Measurements from ENCODE around the gene SOX2. TPM values are rescaled to one million over a fixed set of nuclear protein-coding genes. Genes with fewer than 3 reads are reported as not detected.

Gene SOX2
- total and polyA plus RNA-seq, 2 donors (not counting 1 experiment from before 2014, with no cell fraction given): not detected

DNA sequence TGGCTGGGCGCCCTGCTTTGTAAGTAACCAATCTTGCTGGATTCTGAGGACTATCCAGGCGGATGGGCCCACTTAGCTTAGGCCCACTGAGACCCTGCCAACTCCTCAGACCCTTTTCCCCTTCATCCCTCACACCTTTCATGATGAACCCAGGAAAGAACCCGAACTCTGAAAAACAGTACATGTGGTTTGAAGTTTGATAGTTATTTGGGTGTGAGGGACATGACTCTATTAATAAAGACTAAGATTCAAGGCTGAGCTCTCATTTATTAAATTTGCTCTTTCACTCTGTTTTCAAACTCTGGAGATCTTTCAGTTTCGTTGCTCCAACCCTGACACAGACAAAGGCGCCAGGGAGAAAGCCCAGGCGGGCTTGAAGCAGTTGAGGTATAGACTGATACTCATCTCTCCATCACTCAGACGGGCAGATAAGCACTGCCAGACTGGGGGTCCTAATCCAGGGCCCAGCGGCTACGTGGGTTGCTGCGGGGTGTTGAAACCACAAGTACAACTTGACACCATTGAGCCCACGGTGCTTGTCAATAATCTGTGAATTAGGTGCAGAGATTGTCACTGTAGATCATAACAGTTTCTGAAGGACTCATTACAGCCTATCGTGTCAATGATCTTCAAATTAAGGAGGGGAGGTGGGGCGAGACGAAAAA is 7.2 kb upstream of the SOX2 start:
- 8% methylated on average over 9 of the region's 14 CpGs for WGBS (ENCODE audit: insufficient coverage)
- no peak overlapping the region for H3K27ac Mint-ChIP-seq
- H3K4me3 ChIP-seq (ENCODE audit: control extremely low read depth in 1 of 5, extremely low read depth in 1 of 5, insufficient read depth in 1 of 5, low read depth in 2 of 5, low read length in 4 of 5): no peak overlapping the region
- DNase-seq (peak; percentile 10), ATAC-seq (ENCODE audit: low read depth) (no peak)
- TF ChIP-seq, protein P1, sequence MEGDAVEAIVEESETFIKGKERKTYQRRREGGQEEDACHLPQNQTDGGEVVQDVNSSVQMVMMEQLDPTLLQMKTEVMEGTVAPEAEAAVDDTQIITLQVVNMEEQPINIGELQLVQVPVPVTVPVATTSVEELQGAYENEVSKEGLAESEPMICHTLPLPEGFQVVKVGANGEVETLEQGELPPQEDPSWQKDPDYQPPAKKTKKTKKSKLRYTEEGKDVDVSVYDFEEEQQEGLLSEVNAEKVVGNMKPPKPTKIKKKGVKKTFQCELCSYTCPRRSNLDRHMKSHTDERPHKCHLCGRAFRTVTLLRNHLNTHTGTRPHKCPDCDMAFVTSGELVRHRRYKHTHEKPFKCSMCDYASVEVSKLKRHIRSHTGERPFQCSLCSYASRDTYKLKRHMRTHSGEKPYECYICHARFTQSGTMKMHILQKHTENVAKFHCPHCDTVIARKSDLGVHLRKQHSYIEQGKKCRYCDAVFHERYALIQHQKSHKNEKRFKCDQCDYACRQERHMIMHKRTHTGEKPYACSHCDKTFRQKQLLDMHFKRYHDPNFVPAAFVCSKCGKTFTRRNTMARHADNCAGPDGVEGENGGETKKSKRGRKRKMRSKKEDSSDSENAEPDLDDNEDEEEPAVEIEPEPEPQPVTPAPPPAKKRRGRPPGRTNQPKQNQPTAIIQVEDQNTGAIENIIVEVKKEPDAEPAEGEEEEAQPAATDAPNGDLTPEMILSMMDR (IDR thresholded peaks at IDR 0.05): no peak
- TF ChIP-seq EZH2 (IDR thresholded peaks at IDR 0.05; ENCODE audit: borderline replicate concordance, insufficient read depth, low read depth, low read length, poor library complexity, severe bottlenecking): no peak
- ChIA-PET POLR2A (no interaction called here), CTCF (no interaction called here)
- peaks cover 0 to 70% (median 64%) of the 10 kb centered on the region in 4 experiments for H3K27me3 ChIP-seq (replicated peaks in 1 of 4; ENCODE audit: control extremely low read depth in 1 of 4, control insufficient read depth in 3 of 4, insufficient read depth in 4 of 4, low read length in 3 of 4)
- no peaks in the 10 kb centered on the region for H3K79me2 ChIP-seq (ENCODE audit: control insufficient read depth, insufficient read depth, low read length)
- peaks cover 6 to 15% (median 7%) of the 10 kb centered on the region in 3 donors for H3K9me3 ChIP-seq (ENCODE audit: control extremely low read depth in 1 of 3, control insufficient read depth in 2 of 3, insufficient read depth in 1 of 3, low read length in 2 of 3)
- intact Hi-C loops (cut with micrococcal nuclease): no loop called here
- H3K4me1 Mint-ChIP-seq: peaks cover 17% of the 10 kb centered on the region
- peaks cover 19 to 37% of the 10 kb centered on the region in 2 donors for H3K4me1 ChIP-seq (ENCODE audit: control insufficient read depth in 2 of 2, insufficient read depth in 2 of 2, low read length in 2 of 2)
- H3K9ac ChIP-seq (ENCODE audit: low read length): no peak overlapping the region
- no peaks in the 10 kb centered on the region for H4K20me1 ChIP-seq (ENCODE audit: control insufficient read depth, insufficient read depth, low read length, poor library complexity, severe bottlenecking)
- no peak overlapping the region for H3K27ac ChIP-seq (ENCODE audit: low read length in 2 of 2)
- H3K4me3 Mint-ChIP-seq: peak overlapping the region; percentile 24
- peaks cover 75% of the 10 kb centered on the region for H3K27me3 Mint-ChIP-seq
- peaks cover 4% of the 10 kb centered on the region for H3K9me3 Mint-ChIP-seq (ENCODE audit: insufficient read depth)
- H3K36me3 ChIP-seq (replicated peaks in 1 of 2; ENCODE audit: control extremely low read depth in 1 of 2, control insufficient read depth in 1 of 2, extremely low read depth in 1 of 2, insufficient read depth in 2 of 2, low read length in 1 of 2): no peaks in the 10 kb centered on the region
- H2AFZ ChIP-seq (ENCODE audit: insufficient read depth, low read depth, low read length, poor library complexity, severe bottlenecking): no peak overlapping the region
- peak overlapping the region; percentile 9 for H3K4me2 ChIP-seq (replicated peaks; ENCODE audit: low read depth, low read length, poor library complexity, severe bottlenecking)

DNA sequence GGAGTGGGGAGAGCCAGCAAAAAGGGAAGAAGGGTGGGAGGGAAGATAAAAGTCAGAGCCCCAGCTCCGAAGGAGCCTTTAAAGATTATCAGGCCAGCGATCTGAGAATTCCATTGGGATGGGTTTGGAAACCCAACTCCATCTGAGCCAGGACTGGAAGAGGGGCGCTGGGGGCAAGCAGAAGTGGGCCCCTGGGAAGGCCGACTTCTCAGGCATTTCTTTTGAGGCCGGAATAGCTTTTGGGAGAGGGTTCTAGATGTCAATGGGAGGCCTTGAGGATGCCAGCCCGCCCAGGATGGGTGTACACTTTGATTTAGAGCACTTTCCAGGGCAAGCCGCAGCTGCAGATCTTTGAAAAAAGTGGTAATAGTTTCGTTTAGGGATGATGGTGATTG is 6.6 kb upstream of the SOX2 start:
- H3K36me3 ChIP-seq (replicated peaks in 1 of 2; ENCODE audit: control extremely low read depth in 1 of 2, control insufficient read depth in 1 of 2, extremely low read depth in 1 of 2, insufficient read depth in 2 of 2, low read length in 1 of 2): no peaks in the 10 kb centered on the region
- ChIA-PET CTCF (no interaction called here), POLR2A (no interaction called here)
- peaks cover 6 to 15% (median 8%) of the 10 kb centered on the region in 3 donors for H3K9me3 ChIP-seq (ENCODE audit: control extremely low read depth in 1 of 3, control insufficient read depth in 2 of 3, insufficient read depth in 1 of 3, low read length in 2 of 3)
- H2AFZ ChIP-seq (ENCODE audit: insufficient read depth, low read depth, low read length, poor library complexity, severe bottlenecking): no peak overlapping the region
- Mint-ChIP-seq H3K27me3 (peaks cover 72% of the 10 kb centered on the region), H3K4me1 (peaks cover 22% of the 10 kb centered on the region), H3K27ac (no peak overlapping the region), H3K9me3 (ENCODE audit: insufficient read depth) (peaks cover 4% of the 10 kb centered on the region), H3K4me3 (peak overlapping the region; percentile 24)
- no peaks in the 10 kb centered on the region for H3K79me2 ChIP-seq (ENCODE audit: control insufficient read depth, insufficient read depth, low read length)
- peaks cover 23 to 38% of the 10 kb centered on the region in 2 donors for H3K4me1 ChIP-seq (ENCODE audit: control insufficient read depth in 2 of 2, insufficient read depth in 2 of 2, low read length in 2 of 2)
- WGBS (ENCODE audit: insufficient coverage): 6% methylated on average over 6 of the region's 8 CpGs
- H3K4me2 ChIP-seq (replicated peaks; ENCODE audit: low read depth, low read length, poor library complexity, severe bottlenecking): no peak overlapping the region
- intact Hi-C loops (cut with micrococcal nuclease): no loop called here
- H3K4me3 ChIP-seq (ENCODE audit: control extremely low read depth in 1 of 5, extremely low read depth in 1 of 5, insufficient read depth in 1 of 5, low read depth in 2 of 5, low read length in 4 of 5): no peak overlapping the region
- H3K27ac ChIP-seq (ENCODE audit: low read length in 2 of 2): no peak overlapping the region
- H3K9ac ChIP-seq (ENCODE audit: low read length): no peak overlapping the region
- ATAC-seq (ENCODE audit: low read depth) (no peak), DNase-seq (no peak)
- H3K27me3 ChIP-seq (replicated peaks in 1 of 4; ENCODE audit: control extremely low read depth in 1 of 4, control insufficient read depth in 3 of 4, insufficient read depth in 4 of 4, low read length in 3 of 4): peaks cover 0 to 73% (median 66%) of the 10 kb centered on the region in 4 experiments
- no peak for TF ChIP-seq EZH2 (IDR thresholded peaks at IDR 0.05; ENCODE audit: borderline replicate concordance, insufficient read depth, low read depth, low read length, poor library complexity, severe bottlenecking)
- no peaks in the 10 kb centered on the region for H4K20me1 ChIP-seq (ENCODE audit: control insufficient read depth, insufficient read depth, low read length, poor library complexity, severe bottlenecking)

All from B cell (primary cell).